ENCODE results near the gene ARHGAP5.

ARHGAP5 gene

GRCh38 chr14:32189811-32190210, 112.7 kb downstream of the ARHGAP5 start:
- no peak overlapping the region for H3K4me3 Mint-ChIP-seq
- H3K27ac Mint-ChIP-seq, result no peak overlapping the region
- H3K9me3 Mint-ChIP-seq, result peaks cover 17% of the 10 kb centered on the region
- H3K4me1 Mint-ChIP-seq, result no peaks in the 10 kb centered on the region
- H3K36me3 Mint-ChIP-seq (ENCODE audit: low read depth), result no peaks in the 10 kb centered on the region
- DNase-seq, result no peak
- TF ChIP-seq CTCF (IDR thresholded peaks at IDR 0.05), result no peak
- H3K27me3 Mint-ChIP-seq (ENCODE audit: low read depth, poor library complexity), result peaks cover 15% of the 10 kb centered on the region

GRCh38 chr14:32190673-32191072, 113.6 kb downstream of the ARHGAP5 start:
- Mint-ChIP-seq H3K9me3 (peaks cover 8% of the 10 kb centered on the region), H3K4me1 (no peaks in the 10 kb centered on the region), H3K27me3 (ENCODE audit: low read depth, poor library complexity) (peaks cover 20% of the 10 kb centered on the region), H3K27ac (no peak overlapping the region), H3K36me3 (ENCODE audit: low read depth) (no peaks in the 10 kb centered on the region), H3K4me3 (no peak overlapping the region)
- DNase-seq, result no peak
- no peak for TF ChIP-seq CTCF (IDR thresholded peaks at IDR 0.05)

- Mint-ChIP-seq H3K9me3 (no peaks in the 10 kb centered on the region), H3K27ac (no peak overlapping the region), H3K4me3 (no peak overlapping the region), H3K27me3 (ENCODE audit: low read depth, poor library complexity) (peaks cover 23% of the 10 kb centered on the region), H3K4me1 (no peaks in the 10 kb centered on the region), H3K36me3 (ENCODE audit: low read depth) (no peaks in the 10 kb centered on the region)
- no peak for TF ChIP-seq CTCF (IDR thresholded peaks at IDR 0.05)
- no peak for DNase-seq
These were observed 115.7 kb downstream of the ARHGAP5 start for GRCh38 chr14:32192712-32193373.

- Mint-ChIP-seq H3K4me3 (no peak overlapping the region), H3K27me3 (ENCODE audit: low read depth, poor library complexity) (peaks cover 23% of the 10 kb centered on the region), H3K9me3 (no peaks in the 10 kb centered on the region), H3K27ac (no peak overlapping the region), H3K36me3 (ENCODE audit: low read depth) (no peaks in the 10 kb centered on the region), H3K4me1 (no peaks in the 10 kb centered on the region)
- DNase-seq, result no peak
- TF ChIP-seq CTCF (IDR thresholded peaks at IDR 0.05), result no peak
These were observed 116.4 kb downstream of the ARHGAP5 start for GRCh38 chr14:32193532-32193931.

GRCh38 chr14:32195636-32196035, 118.5 kb downstream of the ARHGAP5 start:
- Mint-ChIP-seq H3K4me1 (peaks cover under 1% of the 10 kb centered on the region), H3K27me3 (ENCODE audit: low read depth, poor library complexity) (peaks cover 16% of the 10 kb centered on the region)
- no peak for TF ChIP-seq CTCF (IDR thresholded peaks at IDR 0.05)

GRCh38 chr14:32197919-32198318, 120.8 kb downstream of the ARHGAP5 start:
- peaks cover 5% of the 10 kb centered on the region for H3K4me1 Mint-ChIP-seq
- no peak for DNase-seq
- H3K27ac Mint-ChIP-seq, result no peak overlapping the region
- H3K9me3 Mint-ChIP-seq, result no peaks in the 10 kb centered on the region
- no peaks in the 10 kb centered on the region for H3K36me3 Mint-ChIP-seq (ENCODE audit: low read depth)
- H3K27me3 Mint-ChIP-seq (ENCODE audit: low read depth, poor library complexity), result peaks cover 22% of the 10 kb centered on the region
- H3K4me3 Mint-ChIP-seq, result no peak overlapping the region
- TF ChIP-seq CTCF (IDR thresholded peaks at IDR 0.05), result no peak

More at GRCh38 chr14:32195636-32196035, 118.5 kb downstream of the ARHGAP5 start:
- no peaks in the 10 kb centered on the region for H3K36me3 Mint-ChIP-seq (ENCODE audit: low read depth)
- DNase-seq, result no peak
- no peaks in the 10 kb centered on the region for H3K9me3 Mint-ChIP-seq
- H3K27ac Mint-ChIP-seq, result no peak overlapping the region
- H3K4me3 Mint-ChIP-seq, result no peak overlapping the region
